Activated naive CD4-positive, alpha-beta T cell treated with anti-CD3 and anti-CD28 coated beads for 36 hours (primary cell): ENCODE data around the gene COL4A1. TPM values are rescaled to one million over a fixed set of nuclear protein-coding genes. Genes with fewer than 3 reads are reported as not detected.
A peak's percentile ranks its signal among the peaks of the same experiment; 100 is the strongest.

Experiments
- CTCF ChIA-PET: fragments of 350-600 bp; sonication (Branson Sonifier 250); formaldehyde crosslinking; loops from one replicate; lab custom pipeline; 2021; ENCODE audit warnings: antibody characterized with exemption; lab: Charles Lee
- DNase-seq: peaks from one replicate; pipeline ENCODE4 v3.0.0-alpha.2; 2020
- H3K27ac Mint-ChIP-seq: one replicate; pipeline ENCODE4 v1.8.0; 2021; ENCODE audit warnings: mild to moderate bottlenecking, mixed read lengths
- H3K27me3 Mint-ChIP-seq: one replicate; pipeline ENCODE4 v1.8.0; 2021; ENCODE audit warnings: low read depth, mixed read lengths
- H3K36me3 Mint-ChIP-seq: one replicate; pipeline ENCODE4 v1.8.0; 2021; ENCODE audit warnings: low read depth, mixed read lengths
- H3K4me1 Mint-ChIP-seq: one replicate; pipeline ENCODE4 v1.8.0; 2021; ENCODE audit warnings: low read depth, mixed read lengths
- H3K4me3 Mint-ChIP-seq: one replicate; pipeline ENCODE4 v1.8.0; 2021; ENCODE audit warnings: mild to moderate bottlenecking, moderate library complexity, mixed read lengths
- H3K9me3 Mint-ChIP-seq: one replicate; pipeline ENCODE4 v1.8.0; 2021; ENCODE audit warnings: mixed read lengths
- intact Hi-C: fragments of 100-400 bp; cut with micrococcal nuclease; formaldehyde crosslinking; loops from one replicate; pipeline ENCODE4 v1.15.1; 2023
- microRNA-seq: library from miRNA; unstranded; fragments of <30 nt; microRNA quantifications from one replicate; pipeline ENCODE4 v1.2.0, GENCODE V29; 2022; ENCODE audit warnings: borderline microRNAs expressed, borderline replicate concordance
- total RNA-seq, 2 experiments: library from RNA; stranded (reverse); gene quantifications; one replicate each; pipeline ENCODE4 v1.2.3, GENCODE V29; 2021

Gene COL4A1
- total RNA-seq, 2 experiments from 2014 or later, result 0.07 TPM; not detected in 1

DNA sequence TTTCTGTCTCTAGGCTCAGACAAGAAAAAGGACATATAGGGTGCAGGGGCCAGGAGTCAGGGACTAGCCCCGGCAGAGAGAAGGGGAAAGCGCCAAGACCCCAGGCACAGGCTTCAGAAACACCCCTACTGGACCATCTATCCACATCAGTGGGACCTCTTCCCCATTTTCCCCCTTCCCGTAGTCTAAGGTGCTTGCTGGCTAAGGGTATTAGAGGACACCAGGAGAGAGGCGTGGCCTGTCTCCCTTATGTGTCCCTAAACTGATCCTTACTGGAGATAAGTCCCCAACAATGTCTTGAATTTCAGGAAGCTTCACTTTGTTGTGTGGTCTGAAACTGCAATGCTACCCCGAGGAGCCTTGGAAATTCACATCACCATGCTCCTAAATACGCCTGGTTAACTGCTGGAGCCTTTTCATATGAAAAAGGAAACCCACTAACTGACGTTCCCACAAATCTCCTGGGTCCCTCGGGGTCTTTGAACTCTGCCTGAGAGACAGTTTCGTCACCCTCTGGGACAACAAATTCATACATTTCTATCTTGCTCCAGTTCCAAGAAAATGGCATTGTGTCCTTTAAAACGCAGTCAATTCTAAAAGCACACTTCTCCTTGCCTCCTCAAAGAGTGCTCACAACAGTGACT lies 197.7 kb downstream of the COL4A1 start:
- Mint-ChIP-seq H3K4me3 (no peak overlapping the region), H3K27ac (no peak overlapping the region), H3K27me3 (peaks cover 3% of the 10 kb centered on the region), H3K36me3 (no peaks in the 10 kb centered on the region), H3K4me1 (no peaks in the 10 kb centered on the region), H3K9me3 (no peaks in the 10 kb centered on the region)
- intact Hi-C loops, result no loop called here
- CTCF ChIA-PET, result interaction anchor here (0.6 kb wide), 1 partner anchor 18 kb away, joined by 4 read pairs; no protein-coding TSS in a partner anchor
- no peak for DNase-seq

- intact Hi-C loops, result no loop called here
- Mint-ChIP-seq H3K27ac (no peak overlapping the region), H3K27me3 (no peaks in the 10 kb centered on the region), H3K36me3 (no peaks in the 10 kb centered on the region), H3K4me3 (no peak overlapping the region), H3K4me1 (no peaks in the 10 kb centered on the region), H3K9me3 (no peaks in the 10 kb centered on the region)
- peak; percentile 34 for DNase-seq
- CTCF ChIA-PET, result interaction anchor here (0.6 kb wide), 1 partner anchor 141 kb away, joined by 3 read pairs; no protein-coding TSS in a partner anchor
Observed at GRCh38 chr13:110108348-110109139, 198.4 kb downstream of the COL4A1 start.

GRCh38 chr13:110107568-110108347 lies 199.2 kb downstream of the COL4A1 start:
- no peaks in the 10 kb centered on the region for H3K9me3 Mint-ChIP-seq
- H3K4me3 Mint-ChIP-seq, result no peak overlapping the region
- CTCF ChIA-PET, result interaction anchor here (0.6 kb wide), 1 partner anchor 141 kb away, joined by 3 read pairs; no protein-coding TSS in a partner anchor
- intact Hi-C loops, result no loop called here
- no peaks in the 10 kb centered on the region for H3K4me1 Mint-ChIP-seq
- DNase-seq, result no peak
- no peaks in the 10 kb centered on the region for H3K27me3 Mint-ChIP-seq
- H3K27ac Mint-ChIP-seq, result no peak overlapping the region
- H3K36me3 Mint-ChIP-seq, result no peaks in the 10 kb centered on the region

DNA sequence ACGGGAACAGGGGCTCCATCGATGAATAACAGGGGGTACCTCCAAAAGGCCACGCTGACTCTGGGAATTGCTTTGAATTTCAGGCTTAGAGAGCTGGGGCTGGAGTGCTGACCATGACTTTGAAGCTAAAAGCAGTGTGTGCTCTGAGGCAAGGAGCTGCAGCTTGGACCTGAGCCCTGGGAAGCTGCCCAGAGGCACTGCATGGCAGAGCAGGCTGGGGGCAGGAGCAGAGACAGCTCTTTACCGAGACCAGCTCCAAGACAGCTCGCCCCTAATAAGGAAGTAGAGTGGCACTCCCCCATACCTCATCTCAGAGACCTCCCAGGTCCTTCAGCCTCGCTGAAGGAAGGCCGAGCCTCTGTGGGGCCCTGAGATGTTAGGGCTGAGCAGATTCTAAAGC lies 200.2 kb downstream of the COL4A1 start:
- intact Hi-C loops, result no loop called here
- no peak overlapping the region for H3K27ac Mint-ChIP-seq
- H3K4me3 Mint-ChIP-seq, result no peak overlapping the region
- CTCF ChIA-PET, result no interaction called here
- no peaks in the 10 kb centered on the region for H3K36me3 Mint-ChIP-seq
- H3K4me1 Mint-ChIP-seq, result no peaks in the 10 kb centered on the region
- H3K27me3 Mint-ChIP-seq, result no peaks in the 10 kb centered on the region
- DNase-seq, result no peak
- H3K9me3 Mint-ChIP-seq, result peaks cover 7% of the 10 kb centered on the region

DNA sequence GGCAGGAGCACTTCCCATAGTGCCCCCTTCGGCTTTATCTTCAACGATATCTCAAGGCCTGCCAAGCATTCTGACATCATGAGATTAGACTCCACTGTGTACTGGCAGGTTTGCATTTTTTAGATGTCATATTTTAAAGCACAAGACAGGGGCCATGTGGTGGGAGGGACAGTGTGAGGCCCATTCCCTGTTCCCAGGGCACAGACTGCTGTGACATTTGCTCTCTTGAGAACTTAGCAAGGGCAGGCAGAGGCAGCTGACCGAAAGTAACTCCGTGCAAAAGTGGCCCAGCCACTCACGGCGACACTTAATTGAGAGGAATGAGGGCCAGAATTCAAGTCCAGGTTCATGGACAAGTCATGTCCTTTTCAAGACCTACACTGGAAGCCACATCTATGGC lies 201.8 kb downstream of the COL4A1 start:
- Mint-ChIP-seq H3K4me3 (no peak overlapping the region), H3K36me3 (no peaks in the 10 kb centered on the region), H3K4me1 (no peaks in the 10 kb centered on the region), H3K27ac (no peak overlapping the region), H3K9me3 (peaks cover 13% of the 10 kb centered on the region), H3K27me3 (no peaks in the 10 kb centered on the region)
- CTCF ChIA-PET, result no interaction called here
- DNase-seq, result no peak
- intact Hi-C loops, result no loop called here

GRCh38 chr13:110103534-110103933 lies 203.4 kb downstream of the COL4A1 start:
- Mint-ChIP-seq H3K36me3 (no peaks in the 10 kb centered on the region), H3K9me3 (peaks cover 13% of the 10 kb centered on the region), H3K4me3 (no peak overlapping the region), H3K27me3 (no peaks in the 10 kb centered on the region), H3K4me1 (no peaks in the 10 kb centered on the region), H3K27ac (no peak overlapping the region)
- CTCF ChIA-PET, result no interaction called here
- intact Hi-C loops, result no loop called here
- no peak for DNase-seq

GRCh38 chr13:110103026-110103425 lies 203.9 kb downstream of the COL4A1 start:
- Mint-ChIP-seq H3K4me3 (no peak overlapping the region), H3K36me3 (no peaks in the 10 kb centered on the region), H3K27me3 (no peaks in the 10 kb centered on the region), H3K27ac (no peak overlapping the region), H3K4me1 (no peaks in the 10 kb centered on the region), H3K9me3 (peaks cover 13% of the 10 kb centered on the region)
- DNase-seq, result no peak
- CTCF ChIA-PET, result no interaction called here
- intact Hi-C loops, result no loop called here

DNA sequence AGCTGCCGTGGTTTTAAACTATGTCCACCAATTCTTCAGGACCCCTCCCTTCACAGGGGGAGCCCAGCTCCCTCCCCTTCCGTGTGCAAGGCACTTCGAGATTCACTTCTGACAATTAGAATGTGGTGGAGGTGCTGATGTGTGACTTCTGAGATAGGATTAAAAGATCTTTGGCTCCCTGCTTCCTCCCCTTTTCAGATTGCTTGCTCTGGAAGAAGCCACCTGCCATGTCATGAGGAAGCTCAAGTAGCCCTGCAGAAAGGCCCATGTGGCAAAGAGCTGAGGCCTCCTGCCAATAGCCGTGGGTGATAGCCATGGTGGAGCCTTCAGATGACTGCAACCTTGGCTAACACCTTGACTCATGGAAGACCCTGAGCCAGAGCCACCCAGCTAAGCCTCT lies 204.9 kb downstream of the COL4A1 start:
- H3K4me3 Mint-ChIP-seq, result no peak overlapping the region
- H3K36me3 Mint-ChIP-seq, result no peaks in the 10 kb centered on the region
- peaks cover 13% of the 10 kb centered on the region for H3K9me3 Mint-ChIP-seq
- H3K27me3 Mint-ChIP-seq, result peaks cover 2% of the 10 kb centered on the region
- no peak overlapping the region for H3K27ac Mint-ChIP-seq
- no peak for DNase-seq
- CTCF ChIA-PET, result no interaction called here
- intact Hi-C loops, result no loop called here
- no peaks in the 10 kb centered on the region for H3K4me1 Mint-ChIP-seq

- no peaks in the 10 kb centered on the region for H3K4me1 Mint-ChIP-seq
- H3K27me3 Mint-ChIP-seq, result peaks cover 2% of the 10 kb centered on the region
- DNase-seq, result no peak
- no peaks in the 10 kb centered on the region for H3K36me3 Mint-ChIP-seq
- intact Hi-C loops, result no loop called here
- peaks cover 13% of the 10 kb centered on the region for H3K9me3 Mint-ChIP-seq
- CTCF ChIA-PET, result no interaction called here
- no peak overlapping the region for H3K27ac Mint-ChIP-seq
- H3K4me3 Mint-ChIP-seq, result no peak overlapping the region
Observed at GRCh38 chr13:110099922-110100321, 207.0 kb downstream of the COL4A1 start.

Small RNA genes lying within 50 kb of the gene (microRNA-seq; reads per million reads assigned to microRNA genes)
- not detected for gene MIR8073

Other genes with a start within 250 kb of the COL4A1 start
- gene COL4A2, start 127 bp upstream of the COL4A1 start, total RNA-seq, result not detected